Upper lobe of left lung (tissue), 6 donors: ENCODE data around the gene KRTAP10-9. TPM values are rescaled to one million over a fixed set of nuclear protein-coding genes. Genes with fewer than 3 reads are reported as not detected.

Source experiments
- ATAC-seq, 2 donors: fragments of 200-7000 bp; cut with Tn5 transposase; one replicate each; pipeline ENCODE4 v1.9.1; 2022; ENCODE audit warnings: mild to moderate bottlenecking in 2 of 2, moderate library complexity in 2 of 2; ENCODE audit not compliant: low FRiP score in 2 of 2
- DNase-seq, 2 donors: peaks; one replicate each; pipeline ENCODE4 v3.0.0-alpha.2; 2019 to 2020
- H3K27ac ChIP-seq, 4 donors: fragments of 200-600 bp; sonication (generic); one replicate each; pipeline ENCODE4 v1.5.1; 2016 to 2019
- H3K27me3 ChIP-seq, 4 donors: fragments of 200-600 bp; sonication (generic); one replicate each; pipeline ENCODE4 v1.5.1; 2017 to 2019
- H3K36me3 ChIP-seq, 4 donors: fragments of 200-600 bp; sonication (generic); one replicate each; pipeline ENCODE4 v1.5.1; 2016 to 2019
- H3K4me1 ChIP-seq, 4 donors: fragments of 200-600 bp; sonication (generic); one replicate each; pipeline ENCODE4 v1.5.1; 2018 to 2019
- H3K4me3 ChIP-seq, 4 donors: fragments of 200-600 bp; sonication (generic); one replicate each; pipeline ENCODE4 v1.5.1; 2017 to 2019; ENCODE audit warnings: mild to moderate bottlenecking in 2 of 4, moderate library complexity in 1 of 4
- H3K9me3 ChIP-seq, 4 donors: fragments of 200-600 bp; sonication (generic); one replicate each; pipeline ENCODE4 v1.5.1; 2018 to 2019
- CTCF ChIP-seq, 6 experiments: fragments of 450-650 bp in 4 of 6; fragments of 200-600 bp in 2 of 6; sonication (generic) in 2 of 6; IDR thresholded peaks; one replicate each; pipeline ENCODE4 v1.5.1; 2016 to 2019; ENCODE audit warnings: antibody characterized with exemption in 6 of 6
- EP300 ChIP-seq, 4 donors: sonication (generic); formaldehyde crosslinking; IDR thresholded peaks; one replicate each; pipeline ENCODE4 v1.5.1; 2017; ENCODE audit warnings: antibody characterized with exemption in 4 of 4, control low read depth in 2 of 4
- POLR2A ChIP-seq, 4 donors: fragments of 450-650 bp; IDR thresholded peaks; one replicate each; pipeline ENCODE4 v1.5.1; 2016 to 2017; ENCODE audit warnings: antibody characterized with exemption in 4 of 4, mild to moderate bottlenecking in 2 of 4
- POLR2AphosphoS5 ChIP-seq, 2 donors: sonication (generic); formaldehyde crosslinking; IDR thresholded peaks; one replicate each; pipeline ENCODE4 v1.5.1; 2017; ENCODE audit warnings: antibody characterized with exemption in 2 of 2
- WGBS, 2 donors: methylation state at CpG; one replicate each; pipeline ENCODE4 v1.1.5; 2017 to 2018; 5-methylcytosine and 5-hydroxymethylcytosine counted together
- total RNA-seq, 6 donors: library from RNA; depleted of rRNA in 4 of 6; stranded (reverse); fragments of >200 nt in 4 of 6; gene quantifications; one replicate each; pipeline versions ENCODE4 v1.1.0 to v1.2.1, GENCODE V29; 2016 to 2021
- donor health status: DM: no; HTN: no; CAD: no; lungs with moderate emphysema.
- donor health status: DM: no; HTN: yes; CAD: no; lungs with severe emphysema.

The KRTAP10-9 gene
- total RNA-seq, 6 donors from 2014 or later = not detected

GRCh38 chr21:44612669-44613229, 14.1 kb upstream of the KRTAP10-9 start:
- Histone ChIP-seq H3K27me3 (peaks cover 0 to 3% (median 0%) of the 10 kb centered on the region in 4 donors), H3K27ac (no peak overlapping the region), H3K4me3 (no peak overlapping the region), H3K36me3 (no peaks in the 10 kb centered on the region), H3K4me1 (no peaks in the 10 kb centered on the region), H3K9me3 (peaks cover 0 to 30% (median 10%) of the 10 kb centered on the region in 4 donors)
- ATAC-seq = no peak
- TF ChIP-seq CTCF (IDR thresholded peaks at IDR 0.05) = no peak
- peak in 1 of 2 donors; percentile 75 for DNase-seq
- 78 to 83% methylated on average over 12 to 13 of the region's 13 CpGs for WGBS, 2 donors

- 90% methylated on average over 24 to 25 of the region's 26 CpGs for WGBS, 2 donors
- no peak overlapping the region for H3K27ac ChIP-seq
- peaks cover 0 to 30% (median 10%) of the 10 kb centered on the region in 4 donors for H3K9me3 ChIP-seq
- peak in 1 of 2 donors; percentile 61 for DNase-seq
- H3K4me1 ChIP-seq = no peaks in the 10 kb centered on the region
- ATAC-seq = peak in 1 of 2 donors; percentile 3
- no peak overlapping the region for H3K4me3 ChIP-seq
- H3K36me3 ChIP-seq = no peaks in the 10 kb centered on the region
- peaks cover 0 to 3% (median 0%) of the 10 kb centered on the region in 4 donors for H3K27me3 ChIP-seq
- TF ChIP-seq EP300 (IDR thresholded peaks at IDR 0.05) (no peak), POLR2A (IDR thresholded peaks at IDR 0.05) (no peak), POLR2AphosphoS5 (IDR thresholded peaks at IDR 0.05) (no peak), CTCF (IDR thresholded peaks at IDR 0.05) (no peak)
These were observed 13.3 kb upstream of the KRTAP10-9 start for GRCh38 chr21:44613386-44614155.

- Histone ChIP-seq H3K4me3 (no peak overlapping the region), H3K9me3 (peaks cover 0 to 30% (median 10%) of the 10 kb centered on the region in 4 donors), H3K4me1 (no peaks in the 10 kb centered on the region), H3K36me3 (no peaks in the 10 kb centered on the region), H3K27me3 (peaks cover 0 to 3% (median 0%) of the 10 kb centered on the region in 4 donors), H3K27ac (no peak overlapping the region)
- no peak for TF ChIP-seq POLR2A (IDR thresholded peaks at IDR 0.05)
- TF ChIP-seq POLR2AphosphoS5 (IDR thresholded peaks at IDR 0.05) = no peak
- no peak for TF ChIP-seq CTCF (IDR thresholded peaks at IDR 0.05)
- TF ChIP-seq EP300 (IDR thresholded peaks at IDR 0.05) = no peak
- DNase-seq (peak in 1 of 2 donors; percentile 69), ATAC-seq (peak in 1 of 2 donors; percentile 15)
- WGBS, 2 donors = 75 to 86% methylated on average over 8 to 20 of the region's 20 CpGs
These were observed 12.7 kb upstream of the KRTAP10-9 start for GRCh38 chr21:44614161-44614631.

- TF ChIP-seq EP300 (IDR thresholded peaks at IDR 0.05) (no peak), POLR2A (IDR thresholded peaks at IDR 0.05) (no peak), CTCF (IDR thresholded peaks at IDR 0.05) (no peak)
- peak in 1 of 2 donors; percentile 63 for DNase-seq
These were observed 11.9 kb upstream of the KRTAP10-9 start for GRCh38 chr21:44614961-44615391.

More at GRCh38 chr21:44614961-44615391, 11.9 kb upstream of the KRTAP10-9 start:
- Histone ChIP-seq H3K9me3 (peaks cover 0 to 22% (median 10%) of the 10 kb centered on the region in 4 donors), H3K4me3 (no peak overlapping the region), H3K36me3 (no peaks in the 10 kb centered on the region), H3K27me3 (peaks cover 0 to 3% (median 0%) of the 10 kb centered on the region in 4 donors), H3K27ac (no peak overlapping the region), H3K4me1 (no peaks in the 10 kb centered on the region)
- no peak for ATAC-seq
- 88 to 90% methylated on average over 27 to 28 of the region's 28 CpGs for WGBS, 2 donors
